ENCODE measurements around the gene PIK3AP1.

The PIK3AP1 gene

GRCh38 chr10:96695366-96695765 is 24.9 kb downstream of the PIK3AP1 start:
- Histone ChIP-seq H3K4me1 (ENCODE audit: insufficient read depth, low read length, severe bottlenecking) (peaks cover 45% of the 10 kb centered on the region), H3K4me2 (ENCODE audit: low read length) (peak overlapping the region; percentile 72), H3K9me3 (ENCODE audit: low read length) (no peaks in the 10 kb centered on the region), H2AFZ (ENCODE audit: low read length) (no peak overlapping the region), H3K36me3 (ENCODE audit: insufficient read depth, low read length) (peaks cover 32% of the 10 kb centered on the region), H4K20me1 (ENCODE audit: insufficient read depth, low read length) (no peaks in the 10 kb centered on the region), H3K79me2 (ENCODE audit: insufficient read depth, low read length) (peaks cover 95% of the 10 kb centered on the region), H3K4me3 (ENCODE audit: low read depth, low read length, poor library complexity, severe bottlenecking) (peak overlapping the region; percentile 71), H3K9me2 (ENCODE audit: low read depth, low read length) (no peaks in the 10 kb centered on the region), H3K9ac (ENCODE audit: low read length) (peak overlapping the region; percentile 43; the same call in 1 of the 2 replicates), H3K27me3 (ENCODE audit: insufficient read depth, low read length) (no peaks in the 10 kb centered on the region), H3F3A (ENCODE audit: insufficient read depth, low read length) (no peaks in the 10 kb centered on the region), H3K27ac (ENCODE audit: low read depth, low read length, poor library complexity, severe bottlenecking) (peak overlapping the region; percentile 51)
- TF ChIP-seq, protein P1, sequence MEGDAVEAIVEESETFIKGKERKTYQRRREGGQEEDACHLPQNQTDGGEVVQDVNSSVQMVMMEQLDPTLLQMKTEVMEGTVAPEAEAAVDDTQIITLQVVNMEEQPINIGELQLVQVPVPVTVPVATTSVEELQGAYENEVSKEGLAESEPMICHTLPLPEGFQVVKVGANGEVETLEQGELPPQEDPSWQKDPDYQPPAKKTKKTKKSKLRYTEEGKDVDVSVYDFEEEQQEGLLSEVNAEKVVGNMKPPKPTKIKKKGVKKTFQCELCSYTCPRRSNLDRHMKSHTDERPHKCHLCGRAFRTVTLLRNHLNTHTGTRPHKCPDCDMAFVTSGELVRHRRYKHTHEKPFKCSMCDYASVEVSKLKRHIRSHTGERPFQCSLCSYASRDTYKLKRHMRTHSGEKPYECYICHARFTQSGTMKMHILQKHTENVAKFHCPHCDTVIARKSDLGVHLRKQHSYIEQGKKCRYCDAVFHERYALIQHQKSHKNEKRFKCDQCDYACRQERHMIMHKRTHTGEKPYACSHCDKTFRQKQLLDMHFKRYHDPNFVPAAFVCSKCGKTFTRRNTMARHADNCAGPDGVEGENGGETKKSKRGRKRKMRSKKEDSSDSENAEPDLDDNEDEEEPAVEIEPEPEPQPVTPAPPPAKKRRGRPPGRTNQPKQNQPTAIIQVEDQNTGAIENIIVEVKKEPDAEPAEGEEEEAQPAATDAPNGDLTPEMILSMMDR (IDR thresholded peaks at IDR 0.05; ENCODE audit: low read length), result no peak
- TF ChIP-seq EZH2 (IDR thresholded peaks at IDR 0.05; ENCODE audit: borderline replicate concordance, low read length), result no peak

- no peak overlapping the region for H3K4me2 ChIP-seq (ENCODE audit: low read length)
- H3K79me2 ChIP-seq (ENCODE audit: insufficient read depth, low read length), result peaks cover 93% of the 10 kb centered on the region
- peaks cover 40% of the 10 kb centered on the region for H3K36me3 ChIP-seq (ENCODE audit: insufficient read depth, low read length)
Measured at GRCh38 chr10:96693431-96693830, 26.9 kb downstream of the PIK3AP1 start.

GRCh38 chr10:96692427-96692826 is 27.9 kb downstream of the PIK3AP1 start:
- TF ChIP-seq, protein P1 (IDR thresholded peaks at IDR 0.05; ENCODE audit: low read length), result no peak
- no peak for TF ChIP-seq EZH2 (IDR thresholded peaks at IDR 0.05; ENCODE audit: borderline replicate concordance, low read length)
- Histone ChIP-seq H2AFZ (ENCODE audit: low read length) (no peak overlapping the region), H3K4me1 (ENCODE audit: insufficient read depth, low read length, severe bottlenecking) (peaks cover 49% of the 10 kb centered on the region), H3K4me3 (ENCODE audit: low read depth, low read length, poor library complexity, severe bottlenecking) (no peak overlapping the region), H3K36me3 (ENCODE audit: insufficient read depth, low read length) (peaks cover 37% of the 10 kb centered on the region), H3K27ac (ENCODE audit: low read depth, low read length, poor library complexity, severe bottlenecking) (no peak overlapping the region), H3K79me2 (ENCODE audit: insufficient read depth, low read length) (peaks cover 93% of the 10 kb centered on the region), H3K9me3 (ENCODE audit: low read length) (no peaks in the 10 kb centered on the region), H3K4me2 (ENCODE audit: low read length) (no peak overlapping the region), H3K9me2 (ENCODE audit: low read depth, low read length) (no peaks in the 10 kb centered on the region), H3K9ac (ENCODE audit: low read length) (no peak overlapping the region), H3K27me3 (ENCODE audit: insufficient read depth, low read length) (no peaks in the 10 kb centered on the region), H3F3A (ENCODE audit: insufficient read depth, low read length) (no peaks in the 10 kb centered on the region), H4K20me1 (ENCODE audit: insufficient read depth, low read length) (no peaks in the 10 kb centered on the region)

More at GRCh38 chr10:96693431-96693830, 26.9 kb downstream of the PIK3AP1 start:
- Histone ChIP-seq H3K4me1 (ENCODE audit: insufficient read depth, low read length, severe bottlenecking) (peaks cover 51% of the 10 kb centered on the region), H3K27ac (ENCODE audit: low read depth, low read length, poor library complexity, severe bottlenecking) (no peak overlapping the region), H3K9me3 (ENCODE audit: low read length) (no peaks in the 10 kb centered on the region), H3K9me2 (ENCODE audit: low read depth, low read length) (no peaks in the 10 kb centered on the region), H2AFZ (ENCODE audit: low read length) (no peak overlapping the region), H3K27me3 (ENCODE audit: insufficient read depth, low read length) (no peaks in the 10 kb centered on the region), H3K9ac (ENCODE audit: low read length) (no peak overlapping the region), H3K4me3 (ENCODE audit: low read depth, low read length, poor library complexity, severe bottlenecking) (no peak overlapping the region), H4K20me1 (ENCODE audit: insufficient read depth, low read length) (no peaks in the 10 kb centered on the region), H3F3A (ENCODE audit: insufficient read depth, low read length) (no peaks in the 10 kb centered on the region)
- TF ChIP-seq EZH2 (IDR thresholded peaks at IDR 0.05; ENCODE audit: borderline replicate concordance, low read length), result no peak
- TF ChIP-seq, protein P1 (IDR thresholded peaks at IDR 0.05; ENCODE audit: low read length), result no peak
